PFSK-1 (cell line): ENCODE data around the gene SFMBT2.

Experiments used
- FOXP2 ChIP-seq: optimal IDR thresholded peaks from 2 replicates; pipeline ENCODE3; 2011; ENCODE audit warnings: borderline replicate concordance, control low read depth, inconsistent platforms; ENCODE audit not compliant: insufficient read depth; ENCODE audit errors: extremely low read length, extremely low read depth
- TF ChIP-seq, protein P1 (sequence below), 2 experiments: IDR thresholded peaks; 2 replicates each; pipeline versions ENCODE4 v1.6.1 to v1.8.0; 2011 to 2012; ENCODE audit warnings: low read depth in 2 of 2, low read length in 2 of 2, control low read depth in 1 of 2, inconsistent platforms in 1 of 2, mild to moderate bottlenecking in 1 of 2, moderate library complexity in 1 of 2; ENCODE audit not compliant: insufficient read depth in 1 of 2

DNA sequence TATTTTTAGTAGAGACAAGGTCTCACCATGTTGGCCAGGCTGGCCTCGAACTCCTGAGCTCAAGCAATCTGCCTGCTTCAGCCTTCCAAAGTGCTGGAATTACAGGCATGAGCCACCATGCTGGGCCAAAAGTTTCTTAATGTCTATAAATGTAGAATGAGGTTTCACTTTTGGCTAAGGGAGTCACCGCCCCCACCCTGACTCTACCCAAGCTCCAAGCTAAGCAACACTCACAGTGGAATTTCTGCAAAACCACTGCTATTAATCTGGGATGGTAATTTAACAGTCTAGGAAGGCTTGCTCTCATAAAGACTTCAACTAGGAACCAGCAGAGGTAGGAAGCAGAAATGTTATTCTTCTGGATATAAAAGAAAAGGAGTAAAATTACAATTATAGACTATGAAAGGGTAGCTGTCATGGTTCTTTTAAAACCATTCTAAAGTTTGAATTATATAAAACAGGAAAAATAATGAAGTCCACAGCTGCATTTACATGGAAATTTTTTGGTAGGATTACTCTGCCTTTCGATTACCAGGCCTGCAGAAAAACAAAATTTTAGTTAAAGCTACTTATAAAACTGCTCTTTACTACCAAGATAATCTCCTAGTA lies 211.6 kb downstream of the SFMBT2 start:
- no peak for TF ChIP-seq FOXP2
- TF ChIP-seq, protein P1, sequence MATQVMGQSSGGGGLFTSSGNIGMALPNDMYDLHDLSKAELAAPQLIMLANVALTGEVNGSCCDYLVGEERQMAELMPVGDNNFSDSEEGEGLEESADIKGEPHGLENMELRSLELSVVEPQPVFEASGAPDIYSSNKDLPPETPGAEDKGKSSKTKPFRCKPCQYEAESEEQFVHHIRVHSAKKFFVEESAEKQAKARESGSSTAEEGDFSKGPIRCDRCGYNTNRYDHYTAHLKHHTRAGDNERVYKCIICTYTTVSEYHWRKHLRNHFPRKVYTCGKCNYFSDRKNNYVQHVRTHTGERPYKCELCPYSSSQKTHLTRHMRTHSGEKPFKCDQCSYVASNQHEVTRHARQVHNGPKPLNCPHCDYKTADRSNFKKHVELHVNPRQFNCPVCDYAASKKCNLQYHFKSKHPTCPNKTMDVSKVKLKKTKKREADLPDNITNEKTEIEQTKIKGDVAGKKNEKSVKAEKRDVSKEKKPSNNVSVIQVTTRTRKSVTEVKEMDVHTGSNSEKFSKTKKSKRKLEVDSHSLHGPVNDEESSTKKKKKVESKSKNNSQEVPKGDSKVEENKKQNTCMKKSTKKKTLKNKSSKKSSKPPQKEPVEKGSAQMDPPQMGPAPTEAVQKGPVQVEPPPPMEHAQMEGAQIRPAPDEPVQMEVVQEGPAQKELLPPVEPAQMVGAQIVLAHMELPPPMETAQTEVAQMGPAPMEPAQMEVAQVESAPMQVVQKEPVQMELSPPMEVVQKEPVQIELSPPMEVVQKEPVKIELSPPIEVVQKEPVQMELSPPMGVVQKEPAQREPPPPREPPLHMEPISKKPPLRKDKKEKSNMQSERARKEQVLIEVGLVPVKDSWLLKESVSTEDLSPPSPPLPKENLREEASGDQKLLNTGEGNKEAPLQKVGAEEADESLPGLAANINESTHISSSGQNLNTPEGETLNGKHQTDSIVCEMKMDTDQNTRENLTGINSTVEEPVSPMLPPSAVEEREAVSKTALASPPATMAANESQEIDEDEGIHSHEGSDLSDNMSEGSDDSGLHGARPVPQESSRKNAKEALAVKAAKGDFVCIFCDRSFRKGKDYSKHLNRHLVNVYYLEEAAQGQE (IDR thresholded peaks at IDR 0.05; ENCODE audit: insufficient read depth in 1 of 2, low read depth in 2 of 2, low read length in 2 of 2) = no peak
